CD4-positive, alpha-beta T cell treated with Interleukin-21 for 1 hour (primary cell): ENCODE measurements around the gene WTAP.
"Not testable (repeated sequence)": the region's sequence is repeated elsewhere in the genome, so short reads cannot be mapped to it uniquely, and the experiment has no call there.

Source experiments
- DNase-seq: peaks from one replicate; pipeline ENCODE4 v3.0.0-alpha.2; 2020

WTAP gene

DNA sequence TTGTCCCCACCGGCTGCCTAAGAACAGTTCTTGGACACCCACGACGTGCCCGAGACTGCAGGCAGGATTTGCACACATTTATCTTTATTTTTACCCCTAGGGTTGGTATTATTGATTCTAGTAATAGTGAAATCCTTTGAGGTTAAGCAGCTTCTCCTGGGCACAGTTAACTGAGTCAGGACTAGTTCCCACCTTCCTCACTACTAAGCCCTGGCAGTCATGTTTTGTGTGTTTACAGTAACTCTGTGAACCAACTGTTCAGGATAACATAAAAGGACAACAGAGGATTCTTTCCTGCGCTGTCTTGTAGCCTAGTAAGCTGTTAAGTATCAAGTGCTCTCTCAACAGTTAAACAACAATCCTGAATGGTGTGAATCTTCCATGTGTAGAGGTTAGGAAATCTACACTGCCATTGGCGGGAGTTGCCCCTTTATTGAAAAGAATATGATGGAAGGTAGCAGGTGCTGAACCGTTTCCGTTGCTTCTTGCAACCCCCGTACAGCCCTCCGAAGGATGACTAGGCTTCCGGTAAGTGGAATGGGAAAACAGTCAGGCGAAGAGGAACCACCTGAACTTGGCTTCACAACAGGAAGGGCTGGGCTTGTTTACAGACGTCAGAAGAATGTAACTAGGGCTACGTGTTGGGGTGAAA is 33.3 kb upstream of the WTAP start:
- peak; percentile 82 for DNase-seq

- no peak for DNase-seq
Measured at GRCh38 chr6:159695984-159696383, 31.3 kb upstream of the WTAP start.

GRCh38 chr6:159700970-159701369 is 26.3 kb upstream of the WTAP start:
- DNase-seq: no peak

GRCh38 chr6:159701413-159701999 is 25.8 kb upstream of the WTAP start:
- no peak for DNase-seq

DNA sequence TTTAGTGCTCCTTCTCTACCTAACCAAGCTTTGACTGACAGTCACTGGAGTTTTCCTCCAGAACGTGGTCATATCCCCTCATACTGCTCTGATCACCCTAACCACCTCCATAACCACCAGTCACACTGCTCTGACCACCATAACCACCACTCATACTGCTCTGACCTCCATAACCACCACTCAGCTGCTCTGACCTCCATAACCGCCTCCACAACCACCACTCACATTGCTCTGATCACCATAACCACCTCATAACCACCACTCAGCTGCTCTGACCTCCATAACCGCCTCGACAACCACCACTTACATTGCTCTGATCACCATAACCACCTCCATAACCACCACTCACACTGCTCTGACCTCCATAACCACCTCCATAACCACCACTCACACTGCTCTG is 16.7 kb upstream of the WTAP start:
- DNase-seq: not testable (repeated sequence)

DNA sequence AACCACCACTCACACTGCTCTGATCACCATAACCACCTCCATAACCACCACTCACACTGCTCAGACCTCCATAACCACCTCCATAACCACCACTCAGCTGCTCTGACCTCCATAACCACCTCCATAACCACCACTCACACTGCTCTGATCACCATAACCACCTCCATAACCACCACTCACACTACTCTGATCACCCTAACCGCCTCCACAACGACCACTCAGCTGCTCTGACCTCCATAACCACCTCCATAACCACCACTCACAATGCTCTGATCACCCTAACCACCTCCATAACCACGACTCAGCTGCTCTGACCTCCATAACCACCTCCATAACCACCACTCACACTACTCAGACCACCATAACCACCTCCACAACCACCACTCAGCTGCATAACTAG is 14.9 kb upstream of the WTAP start:
- not testable (repeated sequence) for DNase-seq

DNA sequence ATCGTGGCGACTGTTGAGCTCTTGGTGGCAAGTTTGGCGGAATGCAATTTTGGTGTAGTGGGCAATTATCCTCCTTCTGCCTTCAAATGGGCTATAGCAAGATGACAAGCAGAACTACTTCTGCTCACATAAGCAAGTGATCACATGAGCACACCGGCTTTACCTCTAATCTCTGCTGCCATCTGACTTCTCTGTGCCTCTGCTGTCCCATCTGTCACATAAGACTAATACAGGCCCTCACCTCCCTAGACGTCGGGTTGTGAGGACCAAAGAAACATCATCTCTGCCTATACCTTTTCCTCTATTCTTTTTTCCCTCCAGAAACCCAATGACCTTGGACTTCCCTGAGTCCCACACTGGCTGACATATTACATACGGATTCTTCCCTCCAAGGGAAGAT is 13.3 kb upstream of the WTAP start:
- no peak for DNase-seq

DNA sequence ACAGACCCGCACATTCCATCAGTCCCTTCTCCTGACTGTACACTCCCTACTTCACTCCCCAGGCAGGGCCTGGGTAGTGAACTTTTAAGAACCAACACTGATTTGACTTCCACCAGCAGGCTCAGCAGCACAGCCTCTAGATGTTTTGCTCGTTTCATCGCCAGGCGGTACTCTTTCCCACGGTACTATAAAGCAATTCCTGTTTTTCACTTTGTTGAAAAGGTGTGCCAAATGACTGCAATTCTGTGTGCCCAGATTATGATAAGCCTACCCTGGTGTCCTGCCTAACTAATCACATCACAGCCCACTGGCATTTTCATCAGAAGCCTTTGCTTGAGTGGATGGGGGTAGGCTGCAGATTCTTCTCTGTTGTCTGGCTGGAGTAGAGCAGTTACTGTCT is 12.9 kb upstream of the WTAP start:
- DNase-seq: no peak

DNA sequence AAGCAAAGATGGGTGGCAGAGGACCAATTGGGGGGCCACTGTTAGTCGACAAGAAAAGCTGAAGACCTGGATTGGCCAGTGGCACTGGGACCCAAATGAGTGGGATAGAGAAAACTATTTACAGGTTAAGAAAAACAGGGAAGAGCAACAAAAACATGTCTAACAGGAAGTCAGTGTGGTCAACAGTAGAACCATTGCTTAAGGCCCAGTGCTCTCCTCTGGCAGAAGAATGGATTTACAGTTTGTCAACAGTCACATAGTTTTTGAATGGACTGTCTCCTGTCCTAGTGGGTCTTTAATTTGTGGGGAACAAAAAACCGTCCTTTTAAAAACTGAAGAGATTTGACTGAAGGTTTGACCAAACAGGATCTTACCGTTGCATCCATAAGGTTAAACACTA is 12.1 kb upstream of the WTAP start:
- no peak for DNase-seq

GRCh38 chr6:159715605-159716004 is 11.7 kb upstream of the WTAP start:
- no peak for DNase-seq

DNA sequence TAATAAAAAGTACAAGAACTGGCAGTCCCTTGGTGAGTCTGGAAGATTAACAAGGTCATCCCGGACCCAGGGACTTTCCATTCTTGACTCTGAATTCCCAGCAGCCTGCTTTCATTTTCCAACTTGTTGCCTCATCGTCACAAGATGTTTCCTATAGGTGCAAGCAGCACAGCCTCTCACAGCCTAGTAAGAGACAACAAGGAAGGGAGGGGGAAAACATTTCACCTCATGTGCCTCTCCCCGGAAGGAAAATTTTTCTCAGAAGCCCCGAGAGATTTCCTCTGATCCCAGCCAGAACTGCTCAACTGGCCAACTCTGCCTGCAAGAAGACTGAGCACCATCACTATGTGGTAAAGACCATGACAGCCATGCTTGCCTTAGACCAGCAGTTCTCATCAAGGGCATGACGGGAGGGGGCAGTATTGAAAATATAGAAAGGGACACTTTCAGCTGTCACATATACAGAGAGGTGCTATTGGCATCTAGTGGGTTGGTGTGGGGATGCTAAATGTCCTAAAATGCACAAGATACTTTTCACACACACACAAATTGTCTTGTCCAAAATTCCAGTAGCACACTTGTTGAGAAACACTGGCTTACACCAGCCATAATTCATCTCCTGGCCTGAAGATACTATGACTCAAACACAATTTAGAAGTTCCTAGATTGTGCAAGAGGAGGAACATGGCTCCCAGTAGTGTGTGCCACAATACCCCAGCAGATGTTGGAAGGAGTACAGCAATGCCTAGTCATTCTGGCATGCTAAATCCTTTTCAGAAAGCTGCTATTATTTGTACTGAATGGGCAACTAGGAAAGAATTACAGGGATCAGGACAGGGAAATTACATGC is 10.8 kb upstream of the WTAP start:
- no peak for DNase-seq

DNA sequence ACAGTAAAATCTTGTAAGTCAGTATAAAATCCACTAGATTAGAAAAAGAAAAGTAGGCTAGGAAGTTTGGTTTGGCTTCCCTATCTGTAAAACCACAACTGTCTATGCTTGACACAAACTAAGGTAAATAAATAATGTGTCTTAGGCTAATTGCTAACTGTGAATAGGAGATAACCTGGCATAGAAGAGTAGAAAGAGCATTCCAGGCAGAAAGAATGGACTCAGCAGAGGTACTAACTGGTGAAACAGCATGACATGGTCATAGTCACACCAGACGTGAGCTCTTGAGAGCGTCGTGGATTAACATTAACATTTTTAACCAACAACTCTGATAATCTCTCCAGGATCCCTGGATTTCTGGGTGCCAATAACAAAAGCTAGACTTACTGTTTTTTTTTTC is 8.7 kb upstream of the WTAP start:
- DNase-seq: no peak

GRCh38 chr6:159719287-159719686 is 8.0 kb upstream of the WTAP start:
- no peak for DNase-seq

- DNase-seq: peak; percentile 80
Measured at GRCh38 chr6:159720708-159721107, 6.6 kb upstream of the WTAP start.

DNA sequence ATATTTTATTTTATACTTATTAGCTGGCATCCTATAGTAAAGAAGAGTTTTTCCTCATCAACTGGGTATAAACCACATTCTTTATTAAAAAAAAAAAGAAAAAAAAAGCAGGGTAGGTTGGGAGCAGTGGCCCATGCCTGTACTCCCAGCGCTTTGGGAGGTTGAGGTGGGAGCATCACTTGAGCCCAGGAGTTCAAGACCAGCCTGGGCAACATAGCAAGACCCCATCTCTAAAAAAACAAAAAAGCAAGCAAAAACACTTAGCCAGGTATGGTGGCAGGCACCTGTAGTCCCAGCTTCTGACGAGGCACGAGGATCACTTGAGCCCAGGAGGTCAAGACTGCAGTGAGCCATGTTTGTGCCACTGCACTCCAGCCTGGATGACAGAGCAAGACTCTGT is 5.3 kb upstream of the WTAP start:
- not testable (repeated sequence) for DNase-seq

GRCh38 chr6:159722655-159723054 is 4.7 kb upstream of the WTAP start:
- DNase-seq: no peak

GRCh38 chr6:159723259-159723658 is 4.0 kb upstream of the WTAP start:
- no peak for DNase-seq

DNA sequence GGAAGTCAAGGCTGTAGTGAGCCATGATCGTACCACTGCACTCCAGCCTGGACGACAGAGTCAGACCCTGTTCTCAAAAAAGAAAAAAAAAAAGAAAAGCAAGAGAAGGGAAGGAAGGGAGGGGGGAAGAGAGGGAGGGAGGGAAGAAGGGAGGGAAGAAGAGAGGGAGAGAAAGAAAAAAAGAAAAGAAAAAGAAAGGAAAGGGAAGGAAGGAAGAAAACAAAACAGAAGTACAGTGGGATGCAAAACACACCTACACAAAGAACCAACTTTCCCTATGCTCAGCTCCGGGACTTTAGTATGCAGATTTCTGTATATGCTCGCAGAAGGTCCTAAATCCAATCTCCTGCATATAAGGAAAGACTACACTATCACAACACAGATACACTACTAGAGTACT is 2.5 kb upstream of the WTAP start:
- DNase-seq: no peak

GRCh38 chr6:159725208-159725607 is 2.1 kb upstream of the WTAP start:
- DNase-seq: not testable (repeated sequence)

DNA sequence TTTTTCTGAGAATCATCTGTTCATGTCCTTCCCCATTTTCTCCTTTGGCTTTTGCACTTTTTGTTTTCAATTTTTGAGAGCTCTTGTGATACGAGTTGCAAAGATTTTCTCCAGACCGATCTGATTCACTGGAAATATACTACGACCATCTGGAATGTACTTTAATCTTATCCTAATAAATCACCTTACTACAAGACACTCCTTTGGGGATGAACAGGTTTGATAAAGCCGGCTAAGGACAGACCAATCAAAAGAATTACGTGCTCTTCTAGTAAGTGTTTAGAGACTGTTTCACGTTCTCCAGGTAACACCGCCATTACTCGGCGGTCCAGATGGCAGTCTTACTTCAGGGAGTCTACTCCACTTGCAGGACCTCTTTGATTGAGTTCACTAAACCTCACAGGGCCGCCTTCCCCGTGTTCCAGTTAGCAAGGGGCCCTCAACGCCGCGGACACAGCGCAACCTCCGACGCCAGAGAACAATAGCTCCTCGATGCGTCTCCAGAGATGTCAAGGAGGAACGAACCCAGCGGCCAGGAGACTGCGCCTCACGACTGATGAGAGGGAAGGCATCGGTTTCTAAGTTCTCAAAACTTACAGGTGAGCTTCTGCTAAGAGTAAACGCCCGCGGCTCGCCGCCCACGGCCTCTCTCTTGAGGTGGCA is 920 bp upstream of the WTAP start:
- DNase-seq: no peak

- no peak for DNase-seq
Measured at GRCh38 chr6:159727717-159728445, 575 bp downstream of the WTAP start.

DNA sequence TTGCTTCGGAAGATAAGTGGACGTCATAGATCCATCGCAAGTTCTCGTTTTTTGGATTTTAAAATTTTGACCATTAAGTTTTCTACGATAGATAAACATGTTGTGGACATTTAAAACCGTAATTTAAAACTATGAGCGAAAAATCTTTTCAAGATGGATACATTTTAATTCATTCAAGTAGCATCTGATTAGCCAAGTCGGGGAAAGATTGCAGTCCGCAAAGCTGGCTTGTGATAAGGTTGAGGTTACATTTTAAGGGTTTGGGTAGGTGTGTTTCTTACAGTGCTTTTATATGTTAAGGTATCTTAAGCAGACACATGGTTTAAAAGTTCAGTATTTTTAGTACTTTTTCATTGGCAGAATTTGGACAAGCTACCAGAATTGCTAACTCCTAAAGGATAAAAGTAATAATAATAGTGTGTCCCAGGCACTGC is 1.2 kb downstream of the WTAP start:
- peak; percentile 36 for DNase-seq
